Progenitor cell of endocrine pancreas (in vitro differentiated cells): ENCODE measurements around the gene C20orf96. TPM values are rescaled to one million over a fixed set of nuclear protein-coding genes. Genes with fewer than 3 reads are reported as not detected.

Experiments used
- DNase-seq: peaks from one replicate; pipeline ENCODE4 v3.0.0; 2021; ENCODE audit warnings: low spot score; ENCODE audit not compliant: unreplicated experiment
- H3K27ac Mint-ChIP-seq: 2 replicates; pipeline ENCODE4 v1.8.0; 2021; ENCODE audit warnings: mild to moderate bottlenecking, moderate library complexity, mixed read lengths
- H3K27me3 Mint-ChIP-seq: 2 replicates; pipeline ENCODE4 v1.8.0; 2021; ENCODE audit warnings: mixed read lengths
- H3K36me3 Mint-ChIP-seq: 2 replicates; pipeline ENCODE4 v1.8.0; 2022; ENCODE audit warnings: mixed read lengths; ENCODE audit not compliant: insufficient read depth
- H3K4me1 Mint-ChIP-seq: 2 replicates; pipeline ENCODE4 v1.8.0; 2021; ENCODE audit warnings: low read depth, mixed read lengths
- H3K4me3 Mint-ChIP-seq: 2 replicates; pipeline ENCODE4 v1.8.0; 2021; ENCODE audit warnings: low read depth, mild to moderate bottlenecking, moderate library complexity, mixed read lengths
- H3K9me3 Mint-ChIP-seq: 2 replicates; pipeline ENCODE4 v1.8.0; 2021; ENCODE audit warnings: low read depth, mixed read lengths
- total RNA-seq: library from RNA; stranded (reverse); gene quantifications from 2 replicates; pipeline ENCODE4 v1.2.1, GENCODE V29; 2021
- TF ChIP-seq, protein P1 (sequence below): fragments of 200-600 bp; sonication (generic); IDR thresholded peaks from one replicate; pipeline ENCODE4 v1.5.0; 2021; ENCODE audit warnings: antibody characterized with exemption, mild to moderate bottlenecking; ENCODE audit not compliant: unreplicated experiment

The C20orf96 gene
- total RNA-seq, 1 donor from 2014 or later = 69.9 TPM

DNA sequence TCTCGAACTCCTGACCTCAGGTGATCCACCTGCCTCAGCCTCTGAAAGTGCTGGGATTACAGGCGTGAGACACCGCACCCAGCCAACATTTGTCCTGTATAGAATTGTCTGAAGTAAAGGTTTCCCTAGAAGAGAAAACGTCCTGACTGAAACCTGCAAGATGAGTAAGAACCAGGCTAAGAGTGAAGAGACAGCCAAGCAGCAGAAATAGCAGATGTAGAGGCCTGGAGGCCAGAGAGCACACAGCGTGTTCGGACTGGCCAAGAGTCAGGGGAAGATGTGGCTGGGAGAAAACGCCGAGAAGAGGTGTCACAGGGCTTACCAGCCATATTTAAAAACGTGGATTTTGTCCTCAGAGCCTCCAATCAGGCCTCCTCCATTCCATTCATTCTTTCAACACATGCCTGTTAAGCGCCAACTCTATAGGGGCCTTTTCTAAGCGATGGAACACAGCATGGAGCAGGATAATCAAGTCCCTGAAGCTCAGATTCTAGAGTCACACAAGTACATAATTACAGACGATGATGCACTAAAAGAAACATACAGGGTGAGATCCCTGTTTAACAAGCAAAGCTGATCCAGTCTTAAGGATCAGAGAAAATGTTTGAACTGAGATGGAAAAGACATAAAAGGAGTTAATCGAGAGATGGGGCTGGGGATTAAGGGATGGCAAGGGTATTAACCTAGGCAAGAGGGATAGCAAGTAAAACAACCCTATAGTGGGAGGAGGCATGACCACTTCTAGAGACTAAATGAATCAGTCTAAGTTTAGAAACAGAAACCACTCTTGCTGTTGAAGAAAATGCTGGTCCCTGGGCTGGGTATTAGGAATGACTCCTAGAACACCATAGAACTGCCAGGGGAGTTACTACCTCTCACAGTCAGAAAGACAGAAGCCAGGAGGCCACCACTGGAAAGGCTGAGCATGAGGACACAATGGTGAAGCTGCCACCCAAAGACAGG is 11.6 kb upstream of the C20orf96 start:
- no peak for DNase-seq
- peaks cover 4% of the 10 kb centered on the region for H3K36me3 Mint-ChIP-seq
- peaks cover 22% of the 10 kb centered on the region for H3K4me1 Mint-ChIP-seq
- no peak overlapping the region for H3K27ac Mint-ChIP-seq
- no peaks in the 10 kb centered on the region for H3K9me3 Mint-ChIP-seq
- H3K4me3 Mint-ChIP-seq = no peak overlapping the region
- no peaks in the 10 kb centered on the region for H3K27me3 Mint-ChIP-seq
- TF ChIP-seq, protein P1, sequence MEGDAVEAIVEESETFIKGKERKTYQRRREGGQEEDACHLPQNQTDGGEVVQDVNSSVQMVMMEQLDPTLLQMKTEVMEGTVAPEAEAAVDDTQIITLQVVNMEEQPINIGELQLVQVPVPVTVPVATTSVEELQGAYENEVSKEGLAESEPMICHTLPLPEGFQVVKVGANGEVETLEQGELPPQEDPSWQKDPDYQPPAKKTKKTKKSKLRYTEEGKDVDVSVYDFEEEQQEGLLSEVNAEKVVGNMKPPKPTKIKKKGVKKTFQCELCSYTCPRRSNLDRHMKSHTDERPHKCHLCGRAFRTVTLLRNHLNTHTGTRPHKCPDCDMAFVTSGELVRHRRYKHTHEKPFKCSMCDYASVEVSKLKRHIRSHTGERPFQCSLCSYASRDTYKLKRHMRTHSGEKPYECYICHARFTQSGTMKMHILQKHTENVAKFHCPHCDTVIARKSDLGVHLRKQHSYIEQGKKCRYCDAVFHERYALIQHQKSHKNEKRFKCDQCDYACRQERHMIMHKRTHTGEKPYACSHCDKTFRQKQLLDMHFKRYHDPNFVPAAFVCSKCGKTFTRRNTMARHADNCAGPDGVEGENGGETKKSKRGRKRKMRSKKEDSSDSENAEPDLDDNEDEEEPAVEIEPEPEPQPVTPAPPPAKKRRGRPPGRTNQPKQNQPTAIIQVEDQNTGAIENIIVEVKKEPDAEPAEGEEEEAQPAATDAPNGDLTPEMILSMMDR = no peak

DNA sequence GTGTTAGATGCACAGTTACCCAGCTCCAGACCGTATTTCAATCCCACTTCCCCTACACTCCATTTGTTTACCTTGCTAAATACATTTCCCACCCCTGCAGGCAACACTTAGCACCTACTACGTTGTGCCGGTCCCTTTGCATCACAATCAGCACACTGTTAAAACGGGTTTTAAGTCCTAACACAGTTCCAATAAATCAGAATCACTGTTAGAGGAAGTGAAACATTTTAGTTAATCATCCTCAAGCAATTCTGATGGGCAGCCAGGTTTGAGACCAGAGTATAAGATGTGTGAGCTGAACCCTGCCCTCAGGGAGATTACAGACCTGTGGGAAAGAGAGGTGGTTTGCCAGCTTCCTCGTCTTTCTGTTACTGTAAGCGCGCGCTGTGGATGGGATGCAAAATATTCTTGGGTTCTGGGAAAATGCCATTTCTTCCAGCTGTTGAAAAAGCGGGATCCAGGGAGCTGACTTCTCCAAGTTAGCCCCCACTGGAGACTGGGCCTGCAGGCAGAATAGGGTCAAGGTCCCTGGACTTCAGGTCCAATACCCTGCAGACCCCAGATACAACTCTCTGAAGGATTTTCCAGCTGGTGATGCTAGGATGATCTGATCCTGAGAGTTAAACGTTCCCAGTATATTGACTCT is 9.9 kb upstream of the C20orf96 start:
- H3K4me1 Mint-ChIP-seq = peaks cover 26% of the 10 kb centered on the region
- peaks cover 4% of the 10 kb centered on the region for H3K27me3 Mint-ChIP-seq

DNA sequence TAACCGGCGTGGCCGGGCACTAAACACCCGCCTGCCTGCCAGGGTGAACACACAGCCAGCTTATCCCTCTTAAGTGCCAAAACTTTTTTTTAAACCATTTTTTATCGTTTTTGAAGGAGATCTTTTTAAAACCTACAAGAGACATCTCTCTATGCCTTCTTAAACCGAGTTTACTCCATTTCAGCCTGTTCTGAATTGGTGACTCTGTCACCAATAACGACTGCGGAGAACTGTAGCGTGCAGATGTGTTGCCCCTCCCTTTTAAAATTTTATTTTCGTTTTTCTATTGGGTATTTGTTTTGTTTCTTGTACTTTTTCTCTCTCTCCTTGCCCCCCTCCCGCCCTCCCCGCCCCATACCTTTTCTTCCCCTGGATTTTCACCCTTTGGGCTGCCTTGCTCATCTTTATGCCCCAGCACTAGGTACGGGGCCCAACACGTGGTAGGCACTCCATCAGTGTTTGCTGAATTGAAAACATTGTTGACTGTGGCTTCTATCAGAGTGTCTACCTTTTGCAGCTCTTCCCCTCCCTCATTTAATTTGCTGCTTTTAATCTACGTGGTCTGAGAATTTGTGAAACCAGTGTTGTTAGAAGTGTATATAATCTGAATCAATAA is 8.3 kb upstream of the C20orf96 start:
- H3K4me1 Mint-ChIP-seq = peaks cover 26% of the 10 kb centered on the region

More for the DNA sequence above, 9.9 kb upstream of the C20orf96 start:
- Mint-ChIP-seq H3K27ac (peak overlapping the region; percentile 68), H3K9me3 (no peaks in the 10 kb centered on the region), H3K36me3 (peaks cover 4% of the 10 kb centered on the region), H3K4me3 (peak overlapping the region; percentile 58)
- TF ChIP-seq, protein P1 = no peak
- DNase-seq = no peak

DNA sequence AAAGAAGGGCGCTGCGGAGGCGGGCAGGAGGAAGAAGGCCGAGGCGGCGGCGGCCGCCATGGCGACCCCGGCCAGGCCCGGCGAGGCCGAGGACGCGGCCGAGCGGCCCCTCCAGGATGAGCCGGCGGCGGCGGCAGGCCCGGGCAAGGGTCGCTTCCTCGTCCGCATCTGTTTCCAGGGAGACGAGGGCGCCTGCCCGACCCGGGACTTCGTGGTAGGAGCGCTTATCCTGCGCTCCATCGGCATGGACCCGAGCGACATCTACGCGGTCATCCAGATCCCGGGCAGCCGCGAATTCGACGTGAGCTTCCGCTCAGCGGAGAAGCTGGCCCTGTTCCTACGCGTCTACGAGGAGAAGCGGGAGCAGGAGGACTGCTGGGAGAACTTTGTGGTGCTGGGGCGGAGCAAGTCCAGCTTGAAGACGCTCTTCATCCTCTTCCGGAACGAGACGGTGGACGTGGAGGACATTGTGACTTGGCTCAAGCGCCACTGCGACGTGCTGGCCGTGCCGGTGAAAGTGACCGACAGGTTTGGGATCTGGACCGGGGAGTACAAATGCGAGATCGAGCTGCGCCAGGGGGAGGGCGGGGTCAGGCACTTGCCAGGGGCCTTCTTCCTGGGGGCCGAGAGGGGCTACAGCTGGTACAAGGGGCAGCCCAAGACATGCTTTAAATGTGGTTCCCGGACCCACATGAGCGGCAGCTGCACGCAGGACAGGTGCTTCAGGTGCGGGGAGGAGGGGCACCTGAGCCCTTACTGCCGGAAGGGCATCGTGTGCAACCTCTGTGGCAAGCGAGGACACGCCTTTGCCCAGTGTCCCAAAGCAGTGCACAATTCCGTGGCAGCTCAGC is 7.6 kb upstream of the C20orf96 start:
- Mint-ChIP-seq H3K36me3 (peaks cover 4% of the 10 kb centered on the region), H3K27me3 (peaks cover 4% of the 10 kb centered on the region), H3K27ac (peak overlapping the region; percentile 97), H3K4me1 (peaks cover 26% of the 10 kb centered on the region), H3K9me3 (no peaks in the 10 kb centered on the region), H3K4me3 (peak overlapping the region; percentile 96)
- TF ChIP-seq, protein P1 = no peak
- DNase-seq = peak; percentile 19

More for the DNA sequence above, 8.3 kb upstream of the C20orf96 start:
- TF ChIP-seq, protein P1 = no peak
- H3K4me3 Mint-ChIP-seq = peak overlapping the region; percentile 90
- H3K27ac Mint-ChIP-seq = peak overlapping the region; percentile 97
- no peak for DNase-seq
- H3K36me3 Mint-ChIP-seq = peaks cover 4% of the 10 kb centered on the region
- H3K9me3 Mint-ChIP-seq = no peaks in the 10 kb centered on the region
- H3K27me3 Mint-ChIP-seq = peaks cover 4% of the 10 kb centered on the region
